GM21723 (cell line): ENCODE measurements around the gene KIAA1549.
"Not testable (repeated sequence)": the region's sequence is repeated elsewhere in the genome, so short reads cannot be mapped to it uniquely, and the experiment has no call there.

Source experiments
- ATAC-seq: cut with Tn5 transposase; IDR thresholded peaks from one replicate; pipeline ENCODE4 v1.9.1; 2021; ENCODE audit warnings: mild to moderate bottlenecking, moderate library complexity; ENCODE audit not compliant: unreplicated experiment

KIAA1549 gene

DNA sequence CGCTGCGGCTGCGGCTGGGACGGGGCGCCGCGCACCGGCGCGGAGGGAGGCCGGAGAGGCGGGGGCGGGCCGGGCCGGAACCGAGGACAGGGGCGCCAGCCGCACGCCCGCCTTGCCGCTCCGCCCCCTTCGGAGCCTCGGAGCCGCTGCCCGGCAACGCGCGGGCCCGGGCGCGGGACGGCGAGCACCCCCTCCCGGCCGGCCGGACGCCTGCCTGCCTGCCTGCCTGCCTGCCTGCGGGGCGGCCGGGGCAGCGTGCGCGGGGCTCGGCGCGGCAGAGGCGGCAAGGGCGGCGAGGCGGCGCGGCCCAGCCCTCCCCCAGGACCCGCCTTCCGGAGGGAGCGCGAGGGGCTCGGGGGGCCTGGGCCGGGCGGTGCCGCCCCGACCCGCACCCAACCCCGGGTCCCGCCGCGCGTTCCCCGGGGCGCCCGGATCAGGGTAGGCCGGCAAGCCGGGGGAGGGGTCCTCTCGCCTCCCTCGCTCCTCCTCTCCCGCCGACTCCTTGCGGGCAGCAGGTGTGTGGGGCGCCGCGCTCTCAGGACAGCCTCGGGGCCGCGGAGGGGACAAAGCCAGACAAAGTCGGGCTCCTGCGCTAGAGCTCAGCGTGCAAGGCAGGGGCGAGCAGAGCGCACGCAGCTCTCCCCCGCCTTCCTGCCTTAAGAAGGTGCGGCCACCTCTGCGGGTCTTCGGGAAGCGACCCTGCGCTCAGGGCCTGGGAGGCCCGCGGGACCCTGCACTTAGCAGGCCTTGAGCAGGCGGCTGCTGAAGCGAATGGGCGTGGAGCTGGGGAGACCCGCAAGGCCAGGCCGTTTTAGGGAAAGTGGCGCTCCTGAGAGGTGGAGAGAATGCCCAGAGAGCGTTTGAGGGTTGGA, at the start of gene KIAA1549:
Gene KIAA1549, minus strand, starts transcription at position 58 of the 872 bp plus-strand sequence. CDS start 120 bp downstream, outside the sequence.
- peak; percentile 90 for ATAC-seq

DNA sequence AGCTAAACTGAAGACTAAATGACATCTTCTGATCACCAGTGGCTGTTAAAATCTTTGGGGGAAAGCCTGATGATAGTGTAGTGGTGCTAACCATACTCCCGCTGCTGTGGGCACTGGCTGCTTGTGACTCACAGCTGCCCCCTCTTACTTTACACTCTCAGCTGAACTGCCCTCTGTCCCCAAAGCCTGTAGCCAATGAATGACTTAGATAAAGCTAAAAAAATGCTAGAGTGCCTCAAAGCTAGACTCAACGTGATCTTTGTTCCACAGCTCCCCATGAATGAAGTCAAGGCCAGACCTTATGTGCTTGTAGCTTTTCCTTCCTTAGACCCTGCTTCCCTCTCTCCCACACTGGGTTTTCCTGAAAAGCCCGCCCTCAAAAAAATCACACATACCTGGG, 48.2 kb upstream of the KIAA1549 start:
- no peak for ATAC-seq

DNA sequence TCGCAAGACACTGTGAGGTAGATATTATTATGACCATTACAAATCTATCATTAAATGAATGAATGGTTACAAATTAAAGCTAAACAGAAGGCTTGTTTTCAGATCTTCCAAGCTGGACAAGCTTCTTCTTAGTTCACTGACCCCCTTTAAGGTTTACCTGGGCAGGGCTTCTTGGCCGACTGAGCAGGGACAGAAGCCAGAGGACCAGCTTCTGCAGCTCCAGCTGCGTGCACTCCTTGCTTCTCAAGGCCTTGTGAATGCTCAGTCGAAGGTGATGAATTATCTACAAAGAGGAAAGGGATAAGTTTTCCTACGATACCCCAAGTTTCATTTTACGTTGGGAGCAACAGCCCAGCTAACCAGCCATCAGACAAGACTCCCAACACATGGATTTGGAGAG, 45.4 kb upstream of the KIAA1549 start:
- no peak for ATAC-seq

DNA sequence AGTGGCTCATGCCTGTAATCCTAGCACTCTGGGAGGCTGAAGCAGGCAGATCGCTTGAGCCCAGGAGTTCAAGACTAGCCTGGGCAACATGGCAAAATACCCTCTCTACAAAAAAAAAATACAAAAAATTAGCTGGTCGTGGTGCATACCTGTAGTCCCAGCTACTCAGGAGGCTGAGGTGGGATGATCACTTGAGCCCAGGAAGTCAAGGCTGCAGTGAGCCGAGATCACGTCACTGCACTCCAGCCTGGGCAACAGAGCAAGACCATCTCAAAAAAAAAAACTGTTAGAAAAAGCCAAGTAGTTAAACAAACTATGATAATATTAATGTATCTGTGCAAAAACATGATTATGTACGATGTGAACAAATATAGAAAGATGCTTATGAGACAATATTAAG, 44.7 kb upstream of the KIAA1549 start:
- ATAC-seq: not testable (repeated sequence)

DNA sequence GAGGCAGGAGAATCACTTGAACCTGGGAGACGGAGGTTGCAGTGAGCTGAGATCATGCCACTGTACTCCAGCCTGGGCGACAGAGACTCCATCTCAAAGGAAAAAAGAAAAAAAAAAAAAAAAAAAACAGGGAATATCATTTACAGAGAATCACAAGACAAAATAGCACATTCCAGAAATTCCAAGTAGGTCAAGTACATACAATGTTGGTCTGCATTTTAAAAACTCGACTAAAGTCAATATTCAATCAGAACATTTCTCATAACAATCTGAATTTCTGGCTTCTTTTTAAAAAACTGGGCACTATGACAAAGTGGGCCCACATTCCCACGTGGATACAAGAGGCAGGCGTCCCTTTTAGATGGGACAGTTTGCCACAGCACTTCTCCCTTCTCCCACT, 41.9 kb upstream of the KIAA1549 start:
- ATAC-seq: no peak

DNA sequence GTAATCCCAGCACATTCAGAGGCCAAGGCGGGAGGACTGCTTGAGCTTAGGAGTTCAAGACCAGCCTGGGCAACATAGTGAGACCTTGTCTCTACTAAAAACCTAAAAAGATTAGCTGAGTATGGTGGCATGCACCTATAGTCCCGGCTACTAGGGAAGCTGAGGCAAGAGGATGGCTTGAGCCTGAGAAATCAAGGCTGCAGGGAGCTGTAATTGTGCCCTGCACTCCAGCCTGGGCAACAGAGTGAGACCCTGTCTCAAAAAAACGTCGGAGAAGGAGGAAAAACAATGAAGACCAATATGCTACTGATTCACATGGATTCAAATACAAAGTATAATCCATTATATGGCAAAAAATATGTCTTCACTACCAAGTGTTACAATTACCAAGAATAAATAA, 41.1 kb upstream of the KIAA1549 start:
- ATAC-seq: no peak

DNA sequence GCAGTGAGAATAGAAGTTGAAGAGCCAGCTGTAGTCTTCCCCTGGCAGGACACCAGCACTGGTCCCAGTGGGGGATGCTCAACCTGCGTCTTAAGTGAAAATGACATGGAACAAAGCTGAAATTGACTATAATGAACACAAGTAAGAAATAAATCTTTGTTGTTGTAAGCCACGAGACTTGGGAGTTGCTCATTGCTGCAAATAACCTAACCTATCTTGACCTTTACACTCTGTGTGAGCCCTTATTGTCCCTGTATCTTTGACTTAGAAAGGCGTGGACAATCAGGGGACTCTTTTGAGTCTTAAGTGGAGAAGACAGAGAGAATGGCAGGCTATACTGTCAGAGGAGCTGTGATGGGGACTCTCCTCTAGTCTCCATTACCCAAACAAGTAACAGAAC, 37.7 kb upstream of the KIAA1549 start:
- no peak for ATAC-seq

DNA sequence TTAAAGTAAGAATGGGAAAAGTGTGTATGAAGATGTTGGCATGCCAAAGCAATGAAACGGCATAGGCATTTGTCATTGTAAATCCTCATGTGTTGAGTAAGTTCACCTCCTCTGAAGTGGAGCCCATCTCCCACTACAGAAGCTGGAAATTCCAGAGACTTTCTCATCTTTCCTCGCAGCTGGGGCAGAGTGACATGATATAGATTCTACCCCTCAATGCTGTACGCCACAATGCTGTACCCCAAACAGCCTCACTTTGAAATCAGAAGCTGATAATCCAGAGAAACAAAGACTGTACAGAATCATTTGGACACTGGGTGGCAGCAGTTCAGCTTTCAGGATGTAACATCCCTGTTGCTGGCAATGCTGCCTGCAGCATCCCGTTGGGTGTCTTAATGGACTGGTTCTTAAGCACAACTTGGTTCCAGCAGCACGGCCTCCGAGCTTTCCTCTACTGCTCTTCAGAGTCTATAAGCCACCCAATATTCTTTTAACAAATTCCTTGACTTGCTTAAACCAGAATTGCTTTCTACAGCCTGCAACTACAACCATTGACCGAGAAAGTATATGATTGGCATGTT, 35.8 kb upstream of the KIAA1549 start:
- peak; percentile 88 for ATAC-seq

DNA sequence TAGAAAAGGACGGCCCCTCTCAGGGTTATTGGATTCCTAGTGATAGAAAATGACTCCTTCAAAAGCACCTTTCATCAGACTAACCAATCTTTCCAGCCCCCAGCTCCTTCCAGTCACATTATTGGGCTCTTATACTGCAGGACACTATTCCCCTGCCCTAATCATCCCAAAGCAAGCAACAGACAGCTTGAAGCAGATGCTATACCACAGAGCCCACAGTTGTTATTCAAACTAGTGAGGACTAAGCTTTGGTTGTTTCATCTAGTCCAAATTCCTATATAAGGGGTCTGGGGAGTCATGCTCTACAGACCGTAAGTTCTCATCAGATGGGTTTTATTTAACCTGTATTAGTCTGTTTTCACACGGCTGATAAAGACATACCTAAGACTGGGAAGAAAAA, 30.2 kb upstream of the KIAA1549 start:
- ATAC-seq: no peak

DNA sequence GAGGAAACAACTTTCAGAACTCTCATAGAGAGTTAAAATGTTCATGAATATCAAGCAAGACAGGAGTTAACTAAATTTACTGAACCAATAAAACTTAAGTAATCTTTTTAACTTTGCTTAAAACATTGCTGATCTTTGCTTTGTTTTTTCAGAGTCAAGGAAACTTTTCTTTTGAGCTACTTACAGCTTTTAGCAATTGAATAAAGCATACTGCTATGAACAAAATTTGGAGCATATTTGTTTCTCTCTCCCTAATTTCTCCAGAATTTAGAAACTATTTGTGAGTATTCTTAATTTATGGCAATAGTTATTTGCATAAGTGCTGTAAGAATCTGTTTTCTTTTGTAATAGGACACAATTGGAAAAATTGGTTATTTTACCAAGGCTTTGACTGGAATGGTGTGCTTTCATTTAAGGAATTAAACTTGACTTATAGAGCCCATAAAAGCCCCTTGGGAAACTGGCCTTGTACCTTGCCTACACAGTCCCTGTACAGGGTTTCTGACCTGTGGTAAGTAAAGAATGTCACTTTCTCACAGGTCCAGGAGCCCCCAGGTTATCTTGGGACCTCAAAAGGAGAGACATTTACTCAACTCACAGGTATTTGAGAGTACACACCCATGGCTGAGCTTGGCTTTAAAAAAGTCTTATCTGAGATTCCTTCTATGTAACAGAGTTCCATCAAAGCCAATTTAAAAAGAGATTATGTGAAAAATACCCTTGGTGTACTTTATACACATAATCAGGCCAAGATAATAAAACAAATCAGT, 23.3 kb upstream of the KIAA1549 start:
- no peak for ATAC-seq

DNA sequence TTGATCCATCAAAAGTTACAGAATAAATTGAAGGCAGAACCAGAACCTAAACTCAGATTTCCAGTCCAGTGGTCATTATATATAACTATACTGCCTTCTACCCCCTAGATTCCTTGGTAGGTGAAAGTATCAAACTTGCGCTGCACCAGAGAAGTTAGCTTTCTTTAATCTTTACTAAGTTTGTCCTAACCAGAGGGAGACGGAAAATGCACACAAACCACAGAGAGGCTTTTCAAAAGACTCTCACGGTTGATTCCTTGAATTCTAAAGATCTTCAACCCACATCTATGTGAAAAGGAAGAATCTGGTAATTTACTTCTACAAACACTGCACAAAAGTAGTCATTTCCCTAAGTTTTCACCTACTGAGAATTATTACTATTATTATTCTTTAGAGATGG, 18.2 kb upstream of the KIAA1549 start:
- ATAC-seq: no peak

DNA sequence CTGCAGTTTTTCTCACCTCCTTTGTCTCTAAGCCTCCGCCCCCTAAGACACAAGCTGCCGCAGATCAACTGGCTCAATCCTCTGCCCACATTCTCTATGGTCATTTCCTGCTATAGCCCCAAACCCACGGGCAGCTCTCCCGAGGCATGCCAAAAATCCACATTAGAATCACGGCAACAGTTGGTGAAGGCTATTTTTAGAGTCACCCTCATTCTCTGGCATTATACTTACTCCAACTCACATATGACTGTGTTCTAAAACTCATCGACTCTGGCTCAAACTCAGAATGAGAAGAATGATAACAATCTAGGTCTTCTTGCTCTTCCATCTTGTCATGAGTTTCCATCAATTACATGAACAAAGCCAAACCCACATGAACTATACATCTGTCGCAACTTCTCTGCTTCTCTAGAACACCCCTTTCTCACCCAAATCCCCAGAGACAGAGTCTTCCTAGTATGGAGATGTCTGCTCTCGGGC, 10.9 kb upstream of the KIAA1549 start:
- ATAC-seq: no peak

DNA sequence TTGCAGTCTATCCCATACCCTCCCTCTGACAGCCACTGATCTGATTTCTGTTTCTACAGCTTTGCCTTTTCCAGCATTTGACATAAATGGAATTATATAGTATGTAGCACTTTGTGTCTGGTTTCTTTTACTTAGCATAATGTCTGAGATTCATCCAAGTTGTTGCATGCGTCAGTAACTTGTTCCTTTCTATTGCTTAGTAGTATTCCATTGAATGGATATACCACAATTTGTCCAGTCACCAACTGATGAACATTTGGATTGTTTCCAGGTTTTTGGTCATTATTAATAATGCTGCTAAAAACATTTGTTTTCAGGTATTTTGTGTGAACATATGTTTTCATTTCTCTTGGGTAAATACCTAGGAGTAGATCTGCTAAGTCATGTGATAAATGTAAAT, 6.5 kb upstream of the KIAA1549 start:
- ATAC-seq: no peak

DNA sequence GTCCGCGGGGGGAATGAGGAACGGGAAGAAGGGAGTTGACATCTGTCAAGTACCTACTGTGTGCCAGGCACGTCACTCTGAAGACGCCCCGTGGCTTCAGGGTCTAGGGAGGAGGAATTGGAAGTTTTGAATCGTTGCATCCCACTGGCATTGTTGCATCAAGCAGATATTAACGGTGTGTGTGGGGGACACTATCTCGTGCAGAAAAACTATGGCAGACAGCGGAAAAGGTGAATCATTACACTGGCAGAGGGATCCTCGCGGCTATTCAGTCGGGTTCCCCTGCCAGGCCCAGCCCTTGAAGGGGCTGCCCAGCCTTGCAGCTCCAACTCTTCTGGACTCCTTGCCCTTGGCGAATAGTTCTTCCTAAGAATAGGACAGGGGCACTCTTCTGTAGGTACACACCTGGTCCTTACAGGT, 1.0 kb upstream of the KIAA1549 start:
- ATAC-seq: no peak

DNA sequence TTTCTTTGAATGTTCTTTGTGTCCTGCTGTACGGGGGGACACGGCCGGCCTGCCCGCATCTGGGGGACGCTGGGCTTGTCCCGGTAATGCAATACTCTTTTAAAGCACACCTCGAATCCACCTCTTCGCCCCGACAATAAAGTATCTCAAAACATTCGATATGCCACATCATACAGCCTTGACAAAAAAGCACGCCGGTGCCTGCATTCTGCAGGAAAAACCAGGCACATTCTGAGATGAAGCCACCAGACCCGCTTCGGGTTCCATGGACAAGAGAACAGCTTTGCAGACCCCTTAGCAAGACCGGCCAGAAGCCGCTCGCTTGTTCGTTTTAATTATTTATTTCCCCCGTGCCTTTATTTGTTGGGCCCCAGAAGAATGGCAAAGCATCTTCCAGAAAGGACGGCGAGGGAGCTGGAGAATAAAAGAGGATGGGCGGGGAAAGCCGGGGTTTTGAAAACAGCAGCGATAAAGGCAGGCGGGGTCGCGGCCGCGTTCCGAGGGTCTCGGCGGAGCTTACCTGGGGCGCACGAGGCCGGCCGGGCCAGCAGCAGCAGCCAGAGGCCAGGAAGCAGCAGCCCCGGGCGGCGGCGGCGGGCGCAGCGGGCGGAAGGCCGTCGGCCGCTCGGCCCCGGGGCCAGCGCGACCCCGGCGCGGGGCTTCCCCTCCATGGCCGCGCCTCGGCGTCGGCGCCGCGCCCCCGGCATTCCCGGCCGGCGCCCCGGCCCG, 462 bp downstream of the KIAA1549 start:
- peak; percentile 58 for ATAC-seq

DNA sequence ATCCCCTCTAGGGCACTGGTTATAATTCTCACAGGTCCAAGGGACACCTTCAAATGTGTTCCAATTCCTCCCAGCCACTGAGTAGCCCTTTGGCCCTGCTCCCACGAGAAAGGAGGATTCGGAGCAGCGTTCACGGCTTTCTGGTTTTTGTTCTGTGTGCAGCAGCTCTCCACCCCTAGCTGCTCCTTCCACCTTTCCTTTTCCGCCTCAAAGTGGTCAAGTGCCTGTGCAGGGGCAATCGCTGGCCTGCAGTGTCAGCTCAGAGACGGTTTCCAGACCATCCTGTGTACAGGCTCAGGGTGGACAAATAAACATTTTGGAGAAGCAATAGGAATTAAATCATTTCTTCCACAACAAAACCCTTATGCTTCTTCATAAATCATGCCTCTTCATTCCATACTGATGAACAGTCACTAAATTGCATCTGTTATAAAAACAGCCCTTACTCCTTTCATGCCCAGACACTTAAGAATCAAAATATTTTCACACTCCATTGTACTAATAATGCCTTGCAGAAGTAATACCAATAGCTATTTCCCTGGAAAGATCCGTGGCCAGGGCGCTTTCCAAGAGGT, 1.1 kb downstream of the KIAA1549 start:
- ATAC-seq: no peak

DNA sequence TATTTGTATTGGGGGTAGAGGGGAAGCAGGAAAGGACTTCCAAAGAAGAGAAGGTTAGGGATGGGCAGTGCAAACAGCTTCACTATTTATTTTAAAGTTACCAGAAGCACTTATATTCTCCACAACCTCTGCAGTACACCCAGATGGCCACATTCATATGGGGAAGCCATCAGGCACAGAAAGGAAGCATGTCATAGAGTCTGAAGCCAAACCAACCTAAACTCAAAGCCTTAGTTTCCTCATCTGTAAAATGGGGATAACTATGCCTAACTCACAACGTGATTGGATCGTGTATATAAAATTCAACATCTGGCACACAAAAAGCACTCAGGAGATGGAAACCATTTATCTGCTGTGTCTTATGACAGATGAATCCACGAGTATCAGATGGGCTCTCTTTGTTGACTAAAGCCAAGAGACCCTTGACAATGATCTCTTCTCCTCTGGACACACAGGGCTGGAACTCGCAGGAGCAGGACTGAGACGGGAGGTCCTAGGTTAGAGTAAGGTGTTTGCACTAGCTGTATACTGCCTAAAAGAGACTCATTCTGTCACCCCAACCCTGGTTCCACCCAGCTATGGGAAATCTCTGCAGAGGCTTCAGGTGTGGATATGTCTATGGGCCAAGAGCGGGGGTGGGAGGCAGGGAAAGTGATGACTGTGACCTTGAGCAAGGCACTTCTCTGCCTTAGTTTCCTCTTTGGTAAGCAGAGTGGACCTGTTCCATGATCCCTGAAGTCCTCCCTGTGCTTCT, 1.8 kb downstream of the KIAA1549 start:
- no peak for ATAC-seq

DNA sequence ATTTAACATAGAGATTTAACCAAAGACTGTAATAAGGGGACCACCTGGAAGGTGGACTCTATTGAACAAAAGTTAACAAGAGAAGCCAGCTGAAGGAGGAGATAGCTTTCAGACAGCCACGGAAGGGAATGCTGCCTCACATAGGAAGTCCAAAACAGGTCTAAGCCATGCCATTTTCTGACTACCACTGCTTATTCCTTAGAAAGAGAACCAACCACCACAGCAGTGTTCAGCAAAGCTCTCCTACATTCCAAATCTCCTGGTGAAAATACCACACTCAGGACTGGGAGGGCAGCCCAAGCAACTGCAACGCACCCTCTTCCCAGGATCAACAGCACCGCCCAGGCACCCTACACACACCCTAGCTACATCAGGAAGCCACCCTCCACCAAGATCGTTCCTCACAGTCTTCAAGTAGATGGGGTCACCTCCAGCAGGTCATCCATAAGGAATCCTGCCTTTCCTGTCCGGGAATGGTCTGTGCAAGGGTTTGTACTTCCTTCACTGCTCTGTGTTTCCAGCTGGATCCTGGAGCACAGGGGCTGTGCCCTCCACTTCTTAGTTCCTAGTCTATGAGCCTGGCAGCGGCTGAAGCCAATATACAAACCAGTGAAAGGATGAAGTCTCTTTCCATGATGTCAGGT, 2.5 kb downstream of the KIAA1549 start:
- ATAC-seq: no peak

DNA sequence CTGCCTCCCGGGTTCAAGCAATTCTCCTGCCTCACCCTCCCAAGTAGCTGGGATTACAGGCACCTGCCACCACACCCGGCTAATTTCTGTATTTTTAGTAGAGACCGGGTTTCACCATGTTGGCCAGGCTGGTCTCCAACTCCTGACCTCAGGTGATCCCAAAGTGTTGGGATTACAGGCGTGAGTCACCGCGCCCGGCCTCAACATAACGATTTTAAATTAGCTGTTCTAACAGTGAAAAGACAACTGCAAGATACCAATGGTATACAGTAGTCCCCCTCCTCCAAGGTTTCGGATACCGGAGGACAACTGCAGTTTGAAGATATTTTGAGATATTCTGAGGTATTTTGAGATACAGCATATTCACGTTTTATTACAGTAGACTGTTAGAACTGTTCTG, 5.0 kb downstream of the KIAA1549 start:
- not testable (repeated sequence) for ATAC-seq
